HG03575 (cell line): ENCODE measurements around the gene ATP6V1D.

Experiments used
- ATAC-seq: cut with Tn5 transposase; IDR thresholded peaks from one replicate; pipeline ENCODE4 v1.9.1; 2021; ENCODE audit not compliant: unreplicated experiment, insufficient number of reproducible peaks, low FRiP score; ENCODE audit errors: extremely low read depth

Gene ATP6V1D

DNA sequence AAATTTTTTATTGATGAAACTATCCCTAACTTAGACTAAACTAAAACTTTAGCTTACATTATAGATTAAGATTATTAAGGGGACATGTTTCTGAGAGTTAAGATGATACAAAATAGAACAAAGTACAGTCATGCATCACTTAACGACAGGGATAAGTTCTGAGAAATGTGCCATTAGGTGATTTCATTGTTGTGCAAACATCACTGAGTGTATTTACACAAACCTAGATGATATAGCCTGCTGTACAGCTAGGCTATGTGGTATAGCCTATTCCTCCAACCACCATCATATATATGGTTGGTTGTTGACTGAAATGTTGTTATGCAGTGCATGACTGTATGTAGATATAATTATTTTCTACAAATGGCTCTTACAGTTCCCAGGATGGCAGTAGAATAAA lies 46.5 kb downstream of the ATP6V1D start:
- ATAC-seq = no peak

DNA sequence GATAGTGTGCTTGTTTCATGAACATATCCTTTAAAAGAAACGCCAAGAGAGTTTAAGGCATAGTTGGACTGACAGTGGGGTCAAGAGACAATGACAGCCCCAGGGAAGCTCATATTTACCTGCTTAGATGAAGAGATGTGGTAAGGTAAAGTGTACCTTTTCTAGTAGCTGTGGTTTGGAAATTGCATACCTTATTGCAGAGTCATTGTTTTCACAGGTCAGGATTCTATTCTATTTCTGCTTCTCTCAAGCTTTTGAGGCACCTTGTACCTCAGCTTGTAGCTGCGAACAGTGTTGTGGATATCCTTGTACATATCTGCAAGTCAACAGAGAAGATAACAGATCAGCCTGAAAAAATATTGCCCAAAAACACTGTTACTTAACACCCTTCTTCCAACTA lies 47.7 kb downstream of the ATP6V1D start:
- ATAC-seq = no peak
